IMR-90 (cell line): Measurements from ENCODE around the gene CCT5. TPM values are rescaled to one million over a fixed set of nuclear protein-coding genes. Genes with fewer than 3 reads are reported as not detected.

ENCODE experiments used
- ATAC-seq: fragments of 200-7000 bp; cut with Tn5 transposase; 2 replicates; pipeline ENCODE4 v1.9.1; 2020; ENCODE audit warnings: low read depth, mild to moderate bottlenecking, moderate library complexity
- BruUV-seq: library from RNA; stranded (reverse); fragments of 400-500 nt; replicated peaks from 2 replicates; lab custom pipeline; 2021; lab: Mats Ljungman, UMichigan
- CTCF ChIA-PET: fragments of 300-600 bp; formaldehyde crosslinking; extraction: SDS; loops from one replicate; lab custom pipeline; 2021; ENCODE audit warnings: antibody characterized with exemption; lab: Yijun Ruan, JAX
- POLR2A ChIA-PET: fragments of 300-600 bp; sonication (Branson Sonifier 250); formaldehyde crosslinking; loops from one replicate; lab custom pipeline; 2022; ENCODE audit warnings: antibody characterized with exemption; ENCODE audit not compliant: unreplicated experiment; lab: Charles Lee
- DNase-seq: peaks from one replicate; pipeline ENCODE4 v3.0.0; 2013
- H2AFZ ChIP-seq: replicated peaks from 2 replicates; pipeline ENCODE3; 2013; ENCODE audit warnings: low read length, mild to moderate bottlenecking; ENCODE audit not compliant: poor library complexity
- H2AK5ac ChIP-seq: 2 replicates; pipeline ENCODE4 v1.6.1; 2013; ENCODE audit warnings: low read depth, low read length, inconsistent platforms
- H2AK9ac ChIP-seq: replicated peaks from 2 replicates; pipeline ENCODE3; 2013; ENCODE audit warnings: mild to moderate bottlenecking, low read depth, low read length, moderate library complexity; ENCODE audit not compliant: poor library complexity
- H2BK120ac ChIP-seq: 2 replicates; pipeline ENCODE4 v1.6.1; 2013; ENCODE audit warnings: low read depth, low read length, inconsistent platforms
- H2BK15ac ChIP-seq: 3 replicates; pipeline ENCODE4 v1.6.1; 2013; ENCODE audit warnings: low read depth, low read length, inconsistent platforms
- H2BK20ac ChIP-seq: 2 replicates; pipeline ENCODE4 v1.6.1; 2013; ENCODE audit warnings: low read depth, mild to moderate bottlenecking, inconsistent platforms, low read length, moderate library complexity
- H2BK5ac ChIP-seq: 2 replicates; pipeline ENCODE4 v1.6.1; 2013; ENCODE audit warnings: mild to moderate bottlenecking, low read depth, low read length, inconsistent platforms; ENCODE audit not compliant: poor library complexity, severe bottlenecking
- H3K14ac ChIP-seq: replicated peaks from 2 replicates; pipeline ENCODE4 v1.6.1; 2013; ENCODE audit warnings: low read depth, low read length, inconsistent platforms
- H3K18ac ChIP-seq: 2 replicates; pipeline ENCODE4 v1.6.1; 2013; ENCODE audit warnings: low read depth, low read length, control low read depth
- H3K23ac ChIP-seq: 2 replicates; pipeline ENCODE4 v1.6.1; 2013; ENCODE audit warnings: low read depth, low read length, inconsistent platforms
- H3K27ac ChIP-seq: 2 replicates; pipeline ENCODE4 v1.5.1; 2013; ENCODE audit warnings: mild to moderate bottlenecking, control low read depth, low read length; ENCODE audit not compliant: insufficient read depth
- H3K27me3 ChIP-seq: 2 replicates; pipeline ENCODE4 v1.6.1; 2013; ENCODE audit warnings: low read length; ENCODE audit not compliant: control insufficient read depth, insufficient read depth
- H3K36me3 ChIP-seq: 2 replicates; pipeline ENCODE4 v1.6.1; 2013; ENCODE audit warnings: low read length, mixed read lengths; ENCODE audit not compliant: control insufficient read depth, insufficient read depth
- H3K4ac ChIP-seq: 2 replicates; pipeline ENCODE4 v1.6.1; 2013; ENCODE audit warnings: low read depth, low read length, inconsistent platforms
- H3K4me1 ChIP-seq: 2 replicates; pipeline ENCODE4 v1.6.1; 2013; ENCODE audit warnings: low read length, mixed read lengths; ENCODE audit not compliant: control insufficient read depth, insufficient read depth
- H3K4me2 ChIP-seq: 2 replicates; pipeline ENCODE4 v1.6.1; 2013; ENCODE audit warnings: low read depth, mild to moderate bottlenecking, control low read depth, low read length, moderate library complexity
- H3K4me3 ChIP-seq: 2 replicates; pipeline ENCODE4 v1.5.1; 2013; ENCODE audit warnings: low read depth, mild to moderate bottlenecking, control low read depth, low read length, moderate library complexity; ENCODE audit not compliant: insufficient read depth
- H3K56ac ChIP-seq: 2 replicates; pipeline ENCODE4 v1.6.1; 2013; ENCODE audit warnings: low read length, inconsistent platforms; ENCODE audit not compliant: insufficient read depth; ENCODE audit errors: extremely low read depth
- H3K79me1 ChIP-seq, 2 experiments: 2 replicates each; pipeline ENCODE4 v1.6.1; 2013; ENCODE audit warnings: low read length in 2 of 2, inconsistent platforms in 1 of 2, low read depth in 1 of 2
- H3K9ac ChIP-seq: 2 replicates; pipeline ENCODE4 v1.6.1; 2013; ENCODE audit warnings: low read depth, low read length, control low read depth
- H3K9me1 ChIP-seq: 2 replicates; pipeline ENCODE4 v1.6.1; 2013; ENCODE audit warnings: low read length, inconsistent platforms; ENCODE audit not compliant: insufficient read depth
- H3K9me3 ChIP-seq: 2 replicates; pipeline ENCODE4 v1.6.1; 2013; ENCODE audit warnings: low read length; ENCODE audit not compliant: control insufficient read depth, insufficient read depth
- H4K20me1 ChIP-seq: 2 replicates; pipeline ENCODE4 v1.6.1; 2013; ENCODE audit warnings: low read length, inconsistent platforms; ENCODE audit not compliant: insufficient read depth
- H4K5ac ChIP-seq: 2 replicates; pipeline ENCODE4 v1.6.1; 2013; ENCODE audit warnings: mild to moderate bottlenecking, low read depth, low read length, control low read depth
- H4K8ac ChIP-seq, 2 experiments: 2 replicates each; pipeline ENCODE4 v1.6.1; 2013; ENCODE audit warnings: low read depth in 2 of 2, low read length in 2 of 2, control low read depth in 1 of 2, inconsistent platforms in 1 of 2
- H4K91ac ChIP-seq: 2 replicates; pipeline ENCODE4 v1.6.1; 2013; ENCODE audit warnings: low read depth, low read length, inconsistent platforms; ENCODE audit not compliant: insufficient read depth
- BHLHE40 ChIP-seq: fragments of 150-350 bp; IDR thresholded peaks from 2 replicates; pipeline ENCODE4 v1.6.1; 2016; ENCODE audit warnings: mild to moderate bottlenecking, low read depth, low read length
- CEBPB ChIP-seq: IDR thresholded peaks from 2 replicates; pipeline ENCODE4 v1.6.1; 2012; ENCODE audit warnings: low read depth, low read length, improper control_type of control experiment
- CHD1 ChIP-seq: IDR thresholded peaks from 2 replicates; pipeline ENCODE4 v1.6.1; 2012; ENCODE audit warnings: low read depth, low read length, improper control_type of control experiment
- CTCF ChIP-seq: conservative IDR thresholded peaks from 2 replicates; pipeline ENCODE4 v1.5.1; 2012; ENCODE audit warnings: mild to moderate bottlenecking, low read depth, low read length, improper control_type of control experiment
- FOS ChIP-seq: fragments of 150-350 bp; IDR thresholded peaks from 2 replicates; pipeline ENCODE4 v1.6.1; 2016; ENCODE audit warnings: low read depth, low read length
- MAZ ChIP-seq: IDR thresholded peaks from 2 replicates; pipeline ENCODE4 v1.6.1; 2012; ENCODE audit warnings: low read depth, mild to moderate bottlenecking, low read length, improper control_type of control experiment, moderate library complexity, borderline replicate concordance
- MXI1 ChIP-seq: IDR thresholded peaks from 2 replicates; pipeline ENCODE4 v1.6.1; 2012; ENCODE audit warnings: low read depth, mild to moderate bottlenecking, low read length, moderate library complexity, borderline replicate concordance
- NFE2L2 ChIP-seq: fragments of 150-350 bp; IDR thresholded peaks from 2 replicates; pipeline ENCODE4 v1.6.1; 2016; ENCODE audit warnings: low read depth, mild to moderate bottlenecking, low read length
- POLR2A ChIP-seq: IDR thresholded peaks from 2 replicates; pipeline ENCODE4 v1.6.1; 2012; ENCODE audit warnings: mild to moderate bottlenecking, low read depth, low read length
- RCOR1 ChIP-seq: IDR thresholded peaks from 2 replicates; pipeline ENCODE4 v1.6.1; 2012; ENCODE audit warnings: mild to moderate bottlenecking, low read length, improper control_type of control experiment; ENCODE audit not compliant: insufficient replicate concordance
- RFX5 ChIP-seq: IDR thresholded peaks from 2 replicates; pipeline ENCODE4 v1.8.0; 2012; ENCODE audit warnings: low read depth, mild to moderate bottlenecking, low read length, moderate library complexity
- SMC3 ChIP-seq: fragments of 150-350 bp; IDR thresholded peaks from 2 replicates; pipeline ENCODE4 v1.6.1; 2016; ENCODE audit warnings: low read depth, mild to moderate bottlenecking, antibody characterized with exemption, low read length, moderate library complexity
- WGBS, 2 experiments: methylation state at CpG; one replicate each; pipeline versions ENCODE4 v1.1.5 to v1.1.7; 2013; ENCODE audit warnings: missing lambda C conversion rate in 2 of 2; ENCODE audit not compliant: insufficient read length in 1 of 2; ENCODE audit errors: extremely low coverage in 2 of 2; 5-methylcytosine and 5-hydroxymethylcytosine counted together
- dilution Hi-C: fragments of 300-500 bp; cut with HindIII; formaldehyde crosslinking; loops from one replicate; pipeline ENCODE4 v1.14.3; 2018; ENCODE audit warnings: low sequenced_read_pairs; ENCODE audit not compliant: unreplicated experiment
- in situ Hi-C: fragments of 300-500 bp; cut with MboI; formaldehyde crosslinking; loops from 3 replicates; pipeline ENCODE4 v1.14.3; 2019; ENCODE audit warnings: low sequenced_read_pairs, inconsistent platforms, mixed read lengths
- intact Hi-C: fragments of 100-400 bp; cut with micrococcal nuclease; formaldehyde crosslinking; loops from 2 replicates; pipeline ENCODE4 v1.10.0; 2022
- polyA plus RNA-seq, 3 experiments: library from polyadenylated mRNA; depleted of rRNA; stranded (reverse); fragments of >200 nt; gene quantifications; 2 replicates each; pipeline ENCODE4 v1.2.3, GENCODE V29; 2012; ENCODE audit warnings: low replicate concordance in 1 of 3
- total RNA-seq: library from RNA; depleted of rRNA; stranded (reverse); fragments of >200 nt; gene quantifications from 2 replicates; pipeline ENCODE4 v1.2.3, GENCODE V29; 2012
- TF ChIP-seq, protein P1 (sequence below): fragments of 150-350 bp; IDR thresholded peaks from 2 replicates; pipeline ENCODE4 v1.6.1; 2017; ENCODE audit warnings: mild to moderate bottlenecking, antibody characterized with exemption, low read length, low read depth

Gene CCT5
- total and polyA plus RNA-seq, 2 of the 4 experiments (the other 2 are of a cell fraction) = 358 to 481 TPM

DNA sequence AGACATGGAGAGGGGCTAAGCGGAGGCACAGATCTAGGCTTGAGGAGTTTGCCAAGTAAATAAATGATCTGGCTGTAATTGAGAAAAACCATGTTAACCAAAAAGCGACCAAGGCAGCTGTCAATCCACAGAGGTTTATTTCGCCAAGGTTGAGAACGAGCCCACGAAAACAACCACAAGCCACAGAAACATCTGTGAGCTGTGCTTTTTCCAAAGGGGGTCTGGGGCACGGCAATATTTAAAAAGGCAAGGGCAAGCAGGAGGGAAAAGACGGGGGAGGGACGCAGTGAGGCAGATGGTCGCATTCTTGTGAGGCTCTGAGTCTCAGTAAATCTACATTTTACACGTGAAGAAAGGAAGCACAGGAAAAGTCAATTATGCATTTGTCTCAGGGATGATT lies 25.4 kb downstream of the CCT5 start:
- H2AK9ac ChIP-seq = no peak overlapping the region
- no peak overlapping the region for H3K14ac ChIP-seq
- H4K8ac ChIP-seq = no peak overlapping the region
- no TSS peak for BruUV-seq
- H3K9ac ChIP-seq = no peak overlapping the region
- no peak overlapping the region for H3K18ac ChIP-seq
- no peak overlapping the region for H2BK120ac ChIP-seq
- no peak overlapping the region for H4K91ac ChIP-seq
- ChIA-PET CTCF (interaction anchor here (0.8 kb wide), 1 partner anchor 8 kb away, joined by 3 read pairs; no protein-coding TSS in a partner anchor), POLR2A (no interaction called here)
- H3K27me3 ChIP-seq = no peaks in the 10 kb centered on the region
- H3K79me1 ChIP-seq = no peaks in the 10 kb centered on the region
- H3K9me1 ChIP-seq = no peaks in the 10 kb centered on the region
- H2BK5ac ChIP-seq = no peak overlapping the region
- H2AFZ ChIP-seq = no peak overlapping the region
- H3K27ac ChIP-seq = no peak overlapping the region
- H3K4me3 ChIP-seq = no peak overlapping the region
- no peak overlapping the region for H3K4me2 ChIP-seq
- no peak overlapping the region for H3K56ac ChIP-seq
- WGBS, 2 experiments = 63% methylated on average over 2 of the region's 10 CpGs; no CpG with 5 or more reads in 1 of the 2 experiments
- H2AK5ac ChIP-seq = no peak overlapping the region
- H4K5ac ChIP-seq = no peak overlapping the region
- no peaks in the 10 kb centered on the region for H4K20me1 ChIP-seq
- H3K4me1 ChIP-seq = no peaks in the 10 kb centered on the region
- H2BK15ac ChIP-seq = no peak overlapping the region
- in situ Hi-C loops (no loop called here), dilution Hi-C loops (no loop called here), intact Hi-C loops (no loop called here)
- no peak overlapping the region for H2BK20ac ChIP-seq
- TF ChIP-seq MXI1 (no peak), RCOR1 (no peak), NFE2L2 (no peak), CHD1 (no peak), FOS (no peak), POLR2A (no peak), BHLHE40 (no peak), MAZ (no peak), SMC3 (no peak), RFX5 (no peak), CTCF (no peak), CEBPB (no peak)
- TF ChIP-seq, protein P1, sequence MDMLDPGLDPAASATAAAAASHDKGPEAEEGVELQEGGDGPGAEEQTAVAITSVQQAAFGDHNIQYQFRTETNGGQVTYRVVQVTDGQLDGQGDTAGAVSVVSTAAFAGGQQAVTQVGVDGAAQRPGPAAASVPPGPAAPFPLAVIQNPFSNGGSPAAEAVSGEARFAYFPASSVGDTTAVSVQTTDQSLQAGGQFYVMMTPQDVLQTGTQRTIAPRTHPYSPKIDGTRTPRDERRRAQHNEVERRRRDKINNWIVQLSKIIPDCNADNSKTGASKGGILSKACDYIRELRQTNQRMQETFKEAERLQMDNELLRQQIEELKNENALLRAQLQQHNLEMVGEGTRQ = no peak
- no peaks in the 10 kb centered on the region for H3K36me3 ChIP-seq
- no peak overlapping the region for H3K23ac ChIP-seq
- ATAC-seq = no peak
- no peak for DNase-seq
- no peaks in the 10 kb centered on the region for H3K9me3 ChIP-seq
- no peak overlapping the region for H3K4ac ChIP-seq
